K562 (cell line): ENCODE results near the gene TIMP4. TPM values are rescaled to one million over a fixed set of nuclear protein-coding genes. Genes with fewer than 3 reads are reported as not detected.

Experiments
- ATAC-seq: fragments of 200-7000 bp; cut with Tn5 transposase; 3 replicates; pipeline ENCODE4 v1.9.1; 2020; ENCODE audit warnings: moderate library complexity
- BruUV-seq: library from RNA; stranded (reverse); fragments of 400-500 nt; replicated peaks from 2 replicates; lab custom pipeline; 2021; lab: Mats Ljungman, UMichigan
- CTCF ChIA-PET: fragments of 300-600 bp; formaldehyde crosslinking; extraction: SDS; loops from one replicate; lab custom pipeline; 2021; ENCODE audit warnings: low intra/inter-chr PET ratio; lab: Yijun Ruan, JAX
- POLR2A ChIA-PET: fragments of 300-600, 350-650 bp; sonication (Branson Sonifier 250); formaldehyde crosslinking; extraction: SDS; loops from one replicate; lab custom pipeline; 2021; ENCODE audit warnings: antibody characterized with exemption, inconsistent platforms; lab: Yijun Ruan, JAX
- DNase-seq, 4 experiments: peaks; one replicate each; pipeline versions ENCODE4 v3.0.0 to v3.0.0-alpha.2; 2011 to 2018; ENCODE audit warnings: low spot score in 3 of 4, mixed read lengths in 3 of 4; ENCODE audit errors: extremely low read depth in 1 of 4
- FAIRE-seq: peaks from 2 replicates; lab custom pipeline; 2011; peaks lifted over from hg19 to GRCh38; lab: Jason Lieb, UNC
- H2AFZ ChIP-seq: 2 replicates; pipeline ENCODE4 v1.6.0; 2011; ENCODE audit warnings: low read depth, low read length, control low read depth, inconsistent platforms
- H3K27ac ChIP-seq: fragments of 200-600 bp; 3 replicates; pipeline ENCODE4 v1.8.0; 2011; ENCODE audit warnings: low read depth, mild to moderate bottlenecking, control low read depth, inconsistent platforms, low read length, moderate library complexity, mixed read lengths; ENCODE audit errors: extremely low read depth
- H3K27me3 ChIP-seq, 2 experiments: fragments of 300-600 bp in 1 of 2; 2 replicates in 1 of 2; 3 replicates in 1 of 2; pipeline versions ENCODE4 v1.6.0 to v1.8.0; 2011; ENCODE audit warnings: inconsistent platforms in 2 of 2, low read length in 2 of 2, mild to moderate bottlenecking in 1 of 2, mixed read lengths in 1 of 2, moderate library complexity in 1 of 2; ENCODE audit not compliant: control insufficient read depth in 2 of 2, insufficient read depth in 2 of 2
- H3K36me3 ChIP-seq: fragments of 300-600 bp; 3 replicates; pipeline ENCODE4 v1.8.0; 2011; ENCODE audit warnings: mild to moderate bottlenecking, low read length, inconsistent platforms; ENCODE audit not compliant: control insufficient read depth, insufficient read depth
- H3K4me1 ChIP-seq, 2 experiments: fragments of 200-600 bp in 1 of 2; replicated peaks in 1 of 2; 2 replicates in 1 of 2; 3 replicates in 1 of 2; pipeline versions ENCODE4 v1.5.1 to v1.8.0; 2011; ENCODE audit warnings: inconsistent platforms in 2 of 2, low read length in 2 of 2, mild to moderate bottlenecking in 1 of 2, mixed read lengths in 1 of 2, moderate library complexity in 1 of 2; ENCODE audit not compliant: control insufficient read depth in 2 of 2, insufficient read depth in 2 of 2
- H3K4me2 ChIP-seq: 2 replicates; pipeline ENCODE4 v1.6.1; 2011; ENCODE audit warnings: low read length, control low read depth, inconsistent platforms, mixed read lengths; ENCODE audit not compliant: insufficient read depth
- H3K4me3 ChIP-seq: fragments of 200-600 bp; sonication (generic), shearing (Covaris generic); 2 replicates; pipeline ENCODE4 v1.5.1; 2016; ENCODE audit warnings: control low read depth, inconsistent platforms
- H3K79me2 ChIP-seq: fragments of 200-600 bp; 3 replicates; pipeline ENCODE4 v1.8.0; 2011; ENCODE audit warnings: low read length, inconsistent platforms; ENCODE audit not compliant: control insufficient read depth, insufficient read depth
- H3K9ac ChIP-seq, 2 experiments: 2 replicates each; pipeline versions ENCODE4 v1.6.0 to v1.6.1; 2011; ENCODE audit warnings: low read depth in 2 of 2, low read length in 2 of 2, control low read depth in 1 of 2, inconsistent platforms in 1 of 2, mild to moderate bottlenecking in 1 of 2, mixed read lengths in 1 of 2; ENCODE audit not compliant: insufficient read depth in 1 of 2
- H3K9me1 ChIP-seq: one replicate; pipeline ENCODE4 v1.6.0; 2011; ENCODE audit warnings: inconsistent platforms, mild to moderate bottlenecking, low read length, moderate library complexity; ENCODE audit not compliant: control insufficient read depth, insufficient read depth
- H3K9me3 ChIP-seq: replicated peaks from 2 replicates; pipeline ENCODE4 v1.5.1; 2011; ENCODE audit warnings: low read depth, low read length, inconsistent platforms; ENCODE audit not compliant: control insufficient read depth, insufficient read depth
- H4K20me1 ChIP-seq: replicated peaks from 2 replicates; pipeline ENCODE4 v1.6.1; 2011; ENCODE audit warnings: low read length, inconsistent platforms, mixed read lengths; ENCODE audit not compliant: control insufficient read depth, insufficient read depth
- BHLHE40 ChIP-seq: IDR thresholded peaks from 2 replicates; pipeline ENCODE4 v1.6.1; 2011; ENCODE audit warnings: low read length, improper control_type of control experiment
- EP300 ChIP-seq: IDR thresholded peaks from 2 replicates; pipeline ENCODE4 v1.6.1; 2012; ENCODE audit warnings: low read length, improper control_type of control experiment
- ETV1 ChIP-seq: fragments of 450-650 bp; conservative IDR thresholded peaks from 2 replicates; pipeline ENCODE4 v1.6.1; 2016; ENCODE audit warnings: missing genetic modification characterization, control low read depth, low read depth, missing compliant biosample characterization
- FOXA1 ChIP-seq: fragments of 450-650 bp; IDR thresholded peaks from 2 replicates; pipeline ENCODE4 v1.6.1; 2016; ENCODE audit warnings: mild to moderate bottlenecking, borderline replicate concordance
- FOXJ2 ChIP-seq: fragments of 200-800 bp; sonication (Bioruptor generic); IDR thresholded peaks from 2 replicates; pipeline ENCODE4 v1.6.1; 2016; ENCODE audit warnings: missing genetic modification characterization, missing compliant biosample characterization
- LARP7 ChIP-seq: fragments of 450-650 bp; IDR thresholded peaks from 2 replicates; pipeline ENCODE4 v1.6.1; 2016
- NCOA4 ChIP-seq: fragments of 450-650 bp; IDR thresholded peaks from 2 replicates; pipeline ENCODE4 v1.6.1; 2018; ENCODE audit warnings: mild to moderate bottlenecking; ENCODE audit not compliant: partially characterized antibody
- NCOA6 ChIP-seq: fragments of 450-650 bp; IDR thresholded peaks from 2 replicates; pipeline ENCODE4 v1.6.1; 2017; ENCODE audit warnings: mild to moderate bottlenecking
- NEUROD1 ChIP-seq: fragments of 150-350 bp; IDR thresholded peaks from 2 replicates; pipeline ENCODE4 v1.6.1; 2014; ENCODE audit warnings: borderline replicate concordance, low read length, low read depth; ENCODE audit not compliant: partially characterized antibody
- PML ChIP-seq: IDR thresholded peaks from 2 replicates; pipeline ENCODE4 v1.6.1; 2012; ENCODE audit warnings: low read length, inconsistent platforms
- REST ChIP-seq, 2 experiments: fragments of 450-650 bp; formaldehyde crosslinking in 1 of 2; IDR thresholded peaks; 2 replicates each; pipeline versions ENCODE4 v1.4.0 to v1.6.1; 2014 to 2020; ENCODE audit warnings: mild to moderate bottlenecking in 2 of 2, borderline replicate concordance in 1 of 2, low read depth in 1 of 2
- ZC3H8 ChIP-seq: fragments of 450-650 bp; IDR thresholded peaks from 2 replicates; pipeline ENCODE4 v1.6.1; 2017
- ZKSCAN1 ChIP-seq: fragments of 150-350 bp; IDR thresholded peaks from 2 replicates; pipeline ENCODE4 v1.6.1; 2016; ENCODE audit warnings: low read depth, low read length
- ZNF121 ChIP-seq: sonication (generic); formaldehyde crosslinking; conservative IDR thresholded peaks from 2 replicates; pipeline ENCODE4 v1.8.0; 2022; ENCODE audit warnings: missing genetic modification reagents
- ZNF551 ChIP-seq: fragments of 250-450 bp; sonication (Bioruptor Pico); IDR thresholded peaks from 2 replicates; pipeline ENCODE4 v1.5.0; 2021; ENCODE audit warnings: mild to moderate bottlenecking, moderate library complexity
- WGBS: fragments of 100-300 bp; shearing (Covaris generic); methylation state at CpG from one replicate; pipeline ENCODE4 v1.1.6; 2016; ENCODE audit warnings: low coverage, mixed read lengths; ENCODE audit not compliant: insufficient coverage; ENCODE audit errors: missing lambda C conversion rate; 5-methylcytosine and 5-hydroxymethylcytosine counted together
- in situ Hi-C: fragments of 300-500 bp; cut with MboI; formaldehyde crosslinking; loops from 4 replicates; pipeline ENCODE4 v1.15.0; 2018; ENCODE audit warnings: inconsistent platforms, mixed read lengths
- intact Hi-C: fragments of 100-400 bp; cut with micrococcal nuclease; formaldehyde crosslinking; loops from 2 replicates; pipeline ENCODE4 v1.14.2; 2022
- polyA plus RNA-seq, 8 experiments: library from polyadenylated mRNA; depleted of rRNA in 4 of 8; stranded (reverse) in 5 of 8; unstranded in 3 of 8; fragments of >200 nt; fragmentation: Nextera tagmentation in 2 of 8; fragmentation: Illumina TruSeq in 1 of 8; extraction: Ambion mirVana in 2 of 8; extraction: Trizol in 1 of 8; gene quantifications; 2 replicates each; pipeline versions ENCODE4 v1.2.1 to v1.2.3, GENCODE V29; 2011 to 2014; ENCODE audit warnings: inconsistent platforms in 1 of 8, missing spikeins in 1 of 8
- total RNA-seq, 7 experiments: library from RNA; depleted of rRNA in 6 of 7; stranded (reverse); fragments of >200 nt in 6 of 7; fragmentation: Illumina TruSeq in 2 of 7; extraction: Trizol in 2 of 7; gene quantifications; 2 replicates each; pipeline versions ENCODE4 v1.2.1 to v1.2.3, GENCODE V29; 2011 to 2021; ENCODE audit warnings: low replicate concordance in 1 of 7
- TF ChIP-seq, protein P1 (sequence below): sonication (generic); formaldehyde crosslinking; IDR thresholded peaks from 2 replicates; pipeline ENCODE4 v1.5.0; 2020; ENCODE audit warnings: missing genetic modification reagents

TIMP4 gene
- total and polyA plus RNA-seq, 9 of the 15 experiments (the other 6 are each of a cell fraction or from before 2014, with no cell fraction given), result 0.03 to 0.07 TPM; not detected in 7

GRCh38 chr3:12139111-12139511, 19.6 kb downstream of the TIMP4 start:
- no peak overlapping the region for H3K27ac ChIP-seq
- peaks cover 0 to 10% of the 10 kb centered on the region in 2 experiments; a peak in 3 of 5 replicates for H3K27me3 ChIP-seq
- intact Hi-C loops, result loop anchor here (1.0 to 5.0 kb wide), 3 partner anchors 173 to 751 kb away; no protein-coding TSS in a partner anchor
- ChIA-PET CTCF (interaction anchor here (1.9 to 3.2 kb wide), 3 partner anchors 37 to 753 kb away, joined by 8 to 24 read pairs (median 24); no protein-coding TSS in a partner anchor), POLR2A (interaction anchor here (0.6 kb wide), 1 partner anchor 317 kb away, joined by 3 read pairs; no protein-coding TSS in a partner anchor)
- H4K20me1 ChIP-seq, result no peaks in the 10 kb centered on the region
- H2AFZ ChIP-seq, result no peak overlapping the region
- H3K9me3 ChIP-seq, result no peaks in the 10 kb centered on the region
- H3K9ac ChIP-seq, result no peak overlapping the region
- in situ Hi-C loops, result loop anchor here (5.0 to 25.0 kb wide), 2 partner anchors 343 to 748 kb away; partner anchors contain the start of gene TSEN2
- no TSS peak for BruUV-seq
- no peak overlapping the region for H3K4me3 ChIP-seq
- H3K36me3 ChIP-seq, result no peaks in the 10 kb centered on the region
- DNase-seq (peak in 2 of 4 experiments; percentile 31 to 37), ATAC-seq (peak; percentile 83), FAIRE-seq (no peak)
- no peaks in the 10 kb centered on the region for H3K4me1 ChIP-seq
- no peaks in the 10 kb centered on the region for H3K79me2 ChIP-seq
- H3K9me1 ChIP-seq, result no peaks in the 10 kb centered on the region
- WGBS, result 7% methylated on average over 5 of the region's 5 CpGs
- no peak overlapping the region for H3K4me2 ChIP-seq
- TF ChIP-seq ZNF551, result no peak
- TF ChIP-seq BHLHE40, result no peak
- no peak for TF ChIP-seq ZC3H8
- no peak for TF ChIP-seq NCOA6
- no peak for TF ChIP-seq NEUROD1
- no peak for TF ChIP-seq ZKSCAN1
- no peak for TF ChIP-seq EP300
- TF ChIP-seq, protein P1, sequence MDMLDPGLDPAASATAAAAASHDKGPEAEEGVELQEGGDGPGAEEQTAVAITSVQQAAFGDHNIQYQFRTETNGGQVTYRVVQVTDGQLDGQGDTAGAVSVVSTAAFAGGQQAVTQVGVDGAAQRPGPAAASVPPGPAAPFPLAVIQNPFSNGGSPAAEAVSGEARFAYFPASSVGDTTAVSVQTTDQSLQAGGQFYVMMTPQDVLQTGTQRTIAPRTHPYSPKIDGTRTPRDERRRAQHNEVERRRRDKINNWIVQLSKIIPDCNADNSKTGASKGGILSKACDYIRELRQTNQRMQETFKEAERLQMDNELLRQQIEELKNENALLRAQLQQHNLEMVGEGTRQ (CRISPR knock-in tag), result no peak
- no peak for TF ChIP-seq LARP7
- no peak for TF ChIP-seq ETV1 (tag)
- TF ChIP-seq PML, result no peak
- TF ChIP-seq ZNF121 (CRISPR knock-in tag), result no peak
- TF ChIP-seq REST (IDR thresholded peaks at IDR 0.05; ENCODE audit: borderline replicate concordance), result peak; percentile 77
- TF ChIP-seq REST (CRISPR knock-in tag; IDR thresholded peaks at IDR 0.05; ENCODE audit: low read depth), result no peak
- TF ChIP-seq FOXA1, result no peak
- TF ChIP-seq NCOA4, result no peak
- TF ChIP-seq FOXJ2 (tag), result no peak
